AG09319 (cell line): ENCODE results near the gene PRSS23.
A peak's percentile ranks its signal among the peaks of the same experiment; 100 is the strongest.

Experiments
- DNase-seq: peaks from one replicate; pipeline ENCODE4 v3.0.0-alpha.2; 2010; ENCODE audit warnings: low read depth; ENCODE audit errors: extremely low read depth
- CTCF ChIP-seq: IDR thresholded peaks from 2 replicates; pipeline ENCODE4 v1.5.1; 2011; ENCODE audit warnings: low read depth, mild to moderate bottlenecking, inconsistent platforms, low read length, moderate library complexity

PRSS23 gene, protein sequence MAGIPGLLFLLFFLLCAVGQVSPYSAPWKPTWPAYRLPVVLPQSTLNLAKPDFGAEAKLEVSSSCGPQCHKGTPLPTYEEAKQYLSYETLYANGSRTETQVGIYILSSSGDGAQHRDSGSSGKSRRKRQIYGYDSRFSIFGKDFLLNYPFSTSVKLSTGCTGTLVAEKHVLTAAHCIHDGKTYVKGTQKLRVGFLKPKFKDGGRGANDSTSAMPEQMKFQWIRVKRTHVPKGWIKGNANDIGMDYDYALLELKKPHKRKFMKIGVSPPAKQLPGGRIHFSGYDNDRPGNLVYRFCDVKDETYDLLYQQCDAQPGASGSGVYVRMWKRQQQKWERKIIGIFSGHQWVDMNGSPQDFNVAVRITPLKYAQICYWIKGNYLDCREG

DNA sequence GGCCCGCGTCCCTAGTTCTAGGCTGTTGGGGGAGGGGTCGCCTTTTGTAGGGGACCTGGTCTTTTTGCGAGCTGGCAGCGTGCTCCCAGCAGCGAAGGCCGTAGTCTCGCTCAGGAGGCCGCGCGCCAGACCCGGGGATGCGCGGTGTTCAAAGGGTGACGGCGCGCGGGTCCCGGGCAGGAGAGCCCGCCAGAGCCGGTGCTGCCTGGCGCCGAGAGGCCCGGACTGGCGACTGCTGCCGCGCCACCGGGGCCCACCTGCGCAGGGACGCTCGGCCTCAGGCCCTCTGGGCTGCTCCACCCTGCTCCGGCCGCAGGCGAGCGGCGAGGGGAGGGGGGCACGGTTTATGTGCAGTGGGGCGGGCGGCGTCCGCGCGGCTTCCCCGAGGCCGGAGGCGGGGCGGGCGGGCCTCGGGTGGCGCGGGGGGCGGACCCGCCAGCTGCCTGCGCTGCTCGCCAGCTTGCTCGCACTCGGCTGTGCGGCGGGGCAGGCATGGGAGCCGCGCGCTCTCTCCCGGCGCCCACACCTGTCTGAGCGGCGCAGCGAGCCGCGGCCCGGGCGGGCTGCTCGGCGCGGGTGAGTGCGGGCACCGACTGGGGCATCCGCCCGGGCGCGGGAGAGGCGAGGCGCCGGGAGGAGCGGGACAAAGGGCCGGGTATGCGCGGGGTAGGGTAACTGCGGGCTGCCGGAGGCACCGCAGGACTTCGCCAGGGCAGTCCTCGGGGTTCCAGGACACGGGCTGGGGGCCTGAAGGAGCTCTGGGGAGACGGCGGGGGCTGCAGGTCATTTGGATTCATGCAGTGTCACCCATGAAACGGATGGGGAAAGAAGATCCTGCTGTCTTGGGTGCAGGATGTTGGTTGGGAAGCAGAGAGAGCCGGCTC lies at the start of gene PRSS23:
TSS of gene PRSS23 (plus strand) at position 467 of the 884 bp plus-strand sequence. CDS start 7,102 bp downstream, outside the sequence.
- DNase-seq: peak; percentile 40
- TF ChIP-seq CTCF: no peak

GRCh38 chr11:86753459-86753858 lies 46.9 kb upstream of the PRSS23 start:
- DNase-seq: no peak
- no peak for TF ChIP-seq CTCF

DNA sequence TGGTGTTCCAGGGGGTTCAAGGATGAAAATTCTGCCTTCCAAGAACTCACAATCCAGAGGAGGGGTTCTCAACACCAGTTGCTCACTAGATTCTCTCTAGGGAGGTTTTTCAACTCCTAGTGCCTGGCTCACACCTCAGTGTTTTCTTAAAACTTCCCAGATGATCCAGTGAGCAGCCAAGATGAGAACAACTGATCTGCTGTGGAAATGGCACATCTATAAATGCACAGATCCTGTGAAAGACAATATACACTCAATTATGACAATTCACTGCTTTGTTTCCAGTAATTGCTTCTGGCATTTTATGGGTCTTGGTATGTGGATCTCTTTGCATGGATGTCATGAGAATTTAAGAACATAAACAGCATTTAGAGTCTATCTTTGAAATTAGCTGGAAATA lies 45.2 kb upstream of the PRSS23 start:
- no peak for TF ChIP-seq CTCF
- no peak for DNase-seq

DNA sequence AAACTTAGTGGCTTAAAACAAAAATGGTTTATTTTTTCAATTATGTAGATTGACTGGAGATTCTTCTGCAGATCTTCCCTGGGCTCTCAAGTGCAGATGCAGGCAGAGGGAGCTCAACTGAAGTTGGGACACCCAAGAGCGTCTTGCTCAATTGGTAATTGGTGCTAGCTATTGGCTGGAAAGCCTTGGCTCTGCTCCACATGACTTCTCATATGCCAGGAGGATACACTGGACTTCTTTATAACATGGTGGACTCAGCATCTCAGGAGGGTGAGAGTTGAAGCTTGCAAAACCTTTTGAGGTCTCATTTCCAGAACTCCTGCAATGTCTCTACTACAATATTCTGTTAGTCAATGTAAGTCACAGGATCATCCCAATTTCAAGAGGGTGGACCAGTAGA lies 42.2 kb upstream of the PRSS23 start:
- DNase-seq: no peak
- no peak for TF ChIP-seq CTCF

DNA sequence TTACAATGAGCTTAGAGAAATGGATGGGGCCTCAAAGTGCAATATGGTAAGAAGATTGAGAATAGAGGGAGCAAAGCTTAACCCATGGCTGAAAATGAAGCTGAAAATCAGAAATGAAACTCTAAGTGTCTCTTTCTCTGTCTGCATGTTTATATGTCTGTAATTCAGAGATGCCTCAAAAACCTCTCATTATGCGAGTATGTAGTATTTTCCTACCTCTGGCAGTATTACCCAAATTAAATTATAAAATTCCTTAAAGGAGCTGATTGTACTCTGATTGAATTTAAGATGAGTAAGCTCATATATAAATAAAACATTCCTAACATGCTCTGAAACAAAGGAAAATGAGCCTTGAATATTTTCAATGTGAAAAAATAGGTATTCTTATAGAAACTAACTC lies 39.8 kb upstream of the PRSS23 start:
- no peak for TF ChIP-seq CTCF

DNA sequence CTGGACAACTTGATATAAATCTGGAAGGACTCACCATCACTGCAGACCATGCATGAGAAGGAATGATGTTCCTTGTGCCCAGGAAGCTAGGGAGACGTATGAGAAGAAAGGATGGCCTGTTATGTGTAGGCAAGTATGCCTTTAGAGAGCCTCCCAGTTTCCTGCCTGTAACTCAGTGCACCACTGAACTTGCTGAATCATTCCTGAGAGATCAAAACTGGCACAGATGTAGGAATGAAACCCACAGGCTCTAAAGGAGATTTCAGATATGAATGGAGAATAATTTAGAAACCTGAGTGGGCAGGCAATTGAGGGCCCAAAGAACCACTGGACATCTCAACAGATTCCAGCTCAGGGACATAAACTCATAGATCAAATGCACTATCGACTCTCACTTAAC lies 38.4 kb upstream of the PRSS23 start:
- no peak for TF ChIP-seq CTCF
- no peak for DNase-seq

More for the DNA sequence above, 39.8 kb upstream of the PRSS23 start:
- DNase-seq: no peak

GRCh38 chr11:86765203-86765602 lies 35.1 kb upstream of the PRSS23 start:
- no peak for TF ChIP-seq CTCF
- DNase-seq: no peak
